ENCODE measurements around the gene TSSK6.

The TSSK6 gene

GRCh38 chr19:19550972-19551852, 35.9 kb upstream of the TSSK6 start:
- CTCF ChIA-PET, result interaction anchor here (0.9 to 5.1 kb wide), 3 partner anchors 16 to 21 kb away, joined by 3 to 40 read pairs (median 3); no protein-coding TSS in a partner anchor
- TF ChIP-seq FOXA1 (IDR thresholded peaks at IDR 0.05) (no peak), HDGF (IDR thresholded peaks at IDR 0.05; ENCODE audit: borderline replicate concordance) (no peak), FOXM1 (IDR thresholded peaks at IDR 0.05; ENCODE audit: borderline replicate concordance) (no peak), PKNOX1 (IDR thresholded peaks at IDR 0.05) (no peak), SP1 (IDR thresholded peaks at IDR 0.05) (no peak), L3MBTL2 (conservative IDR thresholded peaks at IDR 0.05) (no peak), ZNF384 (IDR thresholded peaks at IDR 0.05) (no peak), LEF1 (IDR thresholded peaks at IDR 0.05; ENCODE audit: borderline replicate concordance) (no peak), CTBP1 (IDR thresholded peaks at IDR 0.05; ENCODE audit: borderline replicate concordance) (no peak), SUZ12 (IDR thresholded peaks at IDR 0.05) (no peak)
- POLR2A ChIA-PET, result no interaction called here
- no peak for DNase-seq (ENCODE audit: extremely low spot score)

GRCh38 chr19:19550485-19550929, 35.2 kb upstream of the TSSK6 start:
- TF ChIP-seq CTBP1 (IDR thresholded peaks at IDR 0.05; ENCODE audit: borderline replicate concordance) (no peak), TARDBP (IDR thresholded peaks at IDR 0.05) (no peak), SP1 (IDR thresholded peaks at IDR 0.05) (no peak), FOXM1 (IDR thresholded peaks at IDR 0.05; ENCODE audit: borderline replicate concordance) (no peak), ELF4 (IDR thresholded peaks at IDR 0.05) (no peak), SUZ12 (IDR thresholded peaks at IDR 0.05) (no peak), FOXA1 (IDR thresholded peaks at IDR 0.05) (no peak), NFRKB (IDR thresholded peaks at IDR 0.05) (no peak), ARNT (IDR thresholded peaks at IDR 0.05) (no peak), BHLHE40 (IDR thresholded peaks at IDR 0.05; ENCODE audit: borderline replicate concordance) (no peak), HDGF (IDR thresholded peaks at IDR 0.05; ENCODE audit: borderline replicate concordance) (no peak)
- ChIA-PET CTCF (interaction anchor here (0.9 to 5.1 kb wide), 2 partner anchors 15 to 18 kb away, joined by 3 to 40 read pairs; no protein-coding TSS in a partner anchor), POLR2A (no interaction called here)
- no peak for DNase-seq (ENCODE audit: extremely low spot score)

- CTCF ChIA-PET, result interaction anchor here (0.9 to 5.1 kb wide), 2 partner anchors 15 to 18 kb away, joined by 3 to 40 read pairs; no protein-coding TSS in a partner anchor
- POLR2A ChIA-PET, result no interaction called here
- DNase-seq (ENCODE audit: extremely low spot score), result no peak
- TF ChIP-seq CTBP1 (IDR thresholded peaks at IDR 0.05; ENCODE audit: borderline replicate concordance), result no peak
- TF ChIP-seq SP1 (IDR thresholded peaks at IDR 0.05), result no peak
- no peak for TF ChIP-seq NFRKB (IDR thresholded peaks at IDR 0.05)
- no peak for TF ChIP-seq ELF4 (IDR thresholded peaks at IDR 0.05)
- TF ChIP-seq FOXM1 (IDR thresholded peaks at IDR 0.05; ENCODE audit: borderline replicate concordance), result no peak
- no peak for TF ChIP-seq LEF1 (IDR thresholded peaks at IDR 0.05; ENCODE audit: borderline replicate concordance)
- no peak for TF ChIP-seq FOXK2 (IDR thresholded peaks at IDR 0.05)
- no peak for TF ChIP-seq TARDBP (IDR thresholded peaks at IDR 0.05)
- no peak for TF ChIP-seq HDGF (IDR thresholded peaks at IDR 0.05; ENCODE audit: borderline replicate concordance)
- TF ChIP-seq FOXA1 (IDR thresholded peaks at IDR 0.05), result no peak
These were observed 34.6 kb upstream of the TSSK6 start for GRCh38 chr19:19549804-19550464.

- ChIA-PET POLR2A (no interaction called here), CTCF (no interaction called here)
- TF ChIP-seq LEF1 (IDR thresholded peaks at IDR 0.05; ENCODE audit: borderline replicate concordance) (no peak), PKNOX1 (IDR thresholded peaks at IDR 0.05) (no peak), SUZ12 (IDR thresholded peaks at IDR 0.05) (no peak), L3MBTL2 (conservative IDR thresholded peaks at IDR 0.05) (no peak), FOXM1 (IDR thresholded peaks at IDR 0.05; ENCODE audit: borderline replicate concordance) (no peak), FOXK2 (IDR thresholded peaks at IDR 0.05) (no peak), ZNF384 (IDR thresholded peaks at IDR 0.05) (no peak), BHLHE40 (IDR thresholded peaks at IDR 0.05; ENCODE audit: borderline replicate concordance) (no peak), TARDBP (IDR thresholded peaks at IDR 0.05) (no peak), FOXA1 (IDR thresholded peaks at IDR 0.05) (no peak), ARNT (IDR thresholded peaks at IDR 0.05) (no peak), ELF4 (IDR thresholded peaks at IDR 0.05) (no peak), SP1 (IDR thresholded peaks at IDR 0.05) (no peak)
- DNase-seq (ENCODE audit: extremely low spot score), result no peak
These were observed 33.8 kb upstream of the TSSK6 start for GRCh38 chr19:19548915-19549759.

GRCh38 chr19:19547674-19548336, 32.5 kb upstream of the TSSK6 start:
- CTCF ChIA-PET, result no interaction called here
- DNase-seq (ENCODE audit: extremely low spot score), result no peak
- POLR2A ChIA-PET, result interaction anchor here (1.2 kb wide), 1 partner anchor 229 kb away, joined by 3 read pairs; no protein-coding TSS in a partner anchor
- TF ChIP-seq ZNF384 (IDR thresholded peaks at IDR 0.05) (no peak), PKNOX1 (IDR thresholded peaks at IDR 0.05) (no peak)

Data from HEK293T (cell line).